ENCODE measurements around the gene CAMTA1. TPM values are rescaled to one million over a fixed set of nuclear protein-coding genes. Genes with fewer than 3 reads are reported as not detected.
A peak's percentile ranks its signal among the peaks of the same experiment; 100 is the strongest.

Gene CAMTA1
- total and polyA plus RNA-seq, 9 of the 15 experiments (the other 6 are each of a cell fraction or from before 2014, with no cell fraction given): 43.9 to 161 (median 65.9) TPM

DNA sequence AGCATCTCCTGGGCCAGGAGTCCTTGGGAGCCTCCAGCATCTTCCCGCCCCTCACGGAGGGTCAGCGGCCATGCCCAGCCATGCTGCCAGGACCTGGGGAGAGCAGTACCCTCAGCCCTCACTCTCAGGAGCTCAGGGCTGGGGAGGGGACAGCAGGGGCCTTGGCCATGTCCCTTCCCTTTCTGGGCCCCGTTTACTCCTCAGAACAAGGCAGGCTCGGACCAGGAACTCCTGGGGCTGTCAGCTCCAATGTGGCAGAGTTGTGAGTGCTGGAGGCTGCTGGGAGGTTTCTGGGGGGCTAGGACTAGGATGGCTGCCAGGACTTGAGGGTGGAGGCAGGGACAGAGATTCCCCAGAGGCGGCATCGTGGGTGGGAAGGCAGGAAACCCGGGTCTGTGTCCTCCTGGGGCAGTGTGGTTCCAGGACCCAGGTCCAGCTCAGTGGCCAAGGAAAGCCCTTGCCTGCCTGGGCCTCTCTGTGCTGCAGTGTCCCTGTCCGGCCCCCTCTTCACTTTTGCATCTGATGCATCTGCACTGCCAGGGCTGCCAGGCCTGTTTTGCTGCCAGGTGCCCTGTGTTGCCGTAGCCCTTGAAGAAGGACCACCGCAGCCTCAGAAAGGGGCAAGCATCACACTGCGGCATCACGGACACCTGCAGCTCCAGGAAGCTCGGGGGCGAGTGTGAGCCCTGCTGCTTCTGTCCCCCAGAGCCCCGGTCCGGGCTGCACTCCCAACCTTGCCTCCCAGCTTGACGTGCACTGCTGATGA is 223.9 kb downstream of the CAMTA1 start:
- under 1% methylated on average over 17 of the region's 18 CpGs for WGBS (ENCODE audit: insufficient coverage, low coverage, missing lambda C conversion rate)
- Histone ChIP-seq H3K9me3 (replicated peaks; ENCODE audit: control insufficient read depth, insufficient read depth, low read depth, low read length) (no peaks in the 10 kb centered on the region), H4K20me1 (replicated peaks; ENCODE audit: control insufficient read depth, insufficient read depth, low read length) (no peaks in the 10 kb centered on the region), H3K27ac (ENCODE audit: extremely low read depth, low read depth, low read length) (no peak overlapping the region), H3K79me2 (ENCODE audit: control insufficient read depth, insufficient read depth, low read length) (no peaks in the 10 kb centered on the region), H3K4me3 (no peak overlapping the region), H3K36me3 (ENCODE audit: control insufficient read depth, insufficient read depth, low read length) (no peaks in the 10 kb centered on the region), H3K9ac (ENCODE audit: insufficient read depth in 1 of 2, low read depth in 2 of 2, low read length in 2 of 2) (no peak overlapping the region), H3K4me1 (replicated peaks in 1 of 2; ENCODE audit: control insufficient read depth in 2 of 2, insufficient read depth in 2 of 2, low read length in 2 of 2) (peaks cover 0 to 3% of the 10 kb centered on the region in 2 experiments; a peak in 1 of 5 replicates), H3K4me2 (ENCODE audit: insufficient read depth, low read length) (no peak overlapping the region), H3K9me1 (ENCODE audit: control insufficient read depth, insufficient read depth, low read length) (no peaks in the 10 kb centered on the region), H3K27me3 (ENCODE audit: control insufficient read depth in 2 of 2, insufficient read depth in 2 of 2, low read length in 2 of 2) (peaks cover 24 to 86% of the 10 kb centered on the region in 2 experiments; a peak in 4 of 5 replicates), H2AFZ (ENCODE audit: low read depth, low read length) (no peak overlapping the region)
- TF ChIP-seq UBTF (IDR thresholded peaks at IDR 0.05; ENCODE audit: borderline replicate concordance in 1 of 2, low read depth in 2 of 2, low read length in 2 of 2) (no peak), ZNF41 (CRISPR knock-in tag; conservative IDR thresholded peaks at IDR 0.05) (no peak)
- FAIRE-seq: no peak
- in situ Hi-C loops (cut with MboI) (no loop called here), intact Hi-C loops (cut with micrococcal nuclease) (no loop called here)
- ChIA-PET POLR2A (interaction anchor here (0.7 to 1.2 kb wide), 5 partner anchors 12 to 46 kb away, joined by 3 to 4 read pairs (median 4); no protein-coding TSS in a partner anchor), CTCF (ENCODE audit: low intra/inter-chr PET ratio) (no interaction called here)
- no TSS peak for BruUV-seq (replicated peaks)
- ATAC-seq: peak; percentile 35; the same call in 2 of the 3 replicates
- no peak for DNase-seq (ENCODE audit: extremely low read depth in 1 of 4, low spot score in 3 of 4)
